CD4-positive, alpha-beta T cell treated with Interleukin-15 for 4 hours (primary cell): ENCODE measurements around the gene HSPG2.
"Not testable (repeated sequence)": the region's sequence is repeated elsewhere in the genome, so short reads cannot be mapped to it uniquely, and the experiment has no call there.

Experiments
- DNase-seq: peaks from one replicate; pipeline ENCODE4 v3.0.0-alpha.2; 2020; ENCODE audit warnings: low spot score

Gene HSPG2

GRCh38 chr1:21783679-21784603 lies 153.2 kb downstream of the HSPG2 start:
- DNase-seq = no peak

DNA sequence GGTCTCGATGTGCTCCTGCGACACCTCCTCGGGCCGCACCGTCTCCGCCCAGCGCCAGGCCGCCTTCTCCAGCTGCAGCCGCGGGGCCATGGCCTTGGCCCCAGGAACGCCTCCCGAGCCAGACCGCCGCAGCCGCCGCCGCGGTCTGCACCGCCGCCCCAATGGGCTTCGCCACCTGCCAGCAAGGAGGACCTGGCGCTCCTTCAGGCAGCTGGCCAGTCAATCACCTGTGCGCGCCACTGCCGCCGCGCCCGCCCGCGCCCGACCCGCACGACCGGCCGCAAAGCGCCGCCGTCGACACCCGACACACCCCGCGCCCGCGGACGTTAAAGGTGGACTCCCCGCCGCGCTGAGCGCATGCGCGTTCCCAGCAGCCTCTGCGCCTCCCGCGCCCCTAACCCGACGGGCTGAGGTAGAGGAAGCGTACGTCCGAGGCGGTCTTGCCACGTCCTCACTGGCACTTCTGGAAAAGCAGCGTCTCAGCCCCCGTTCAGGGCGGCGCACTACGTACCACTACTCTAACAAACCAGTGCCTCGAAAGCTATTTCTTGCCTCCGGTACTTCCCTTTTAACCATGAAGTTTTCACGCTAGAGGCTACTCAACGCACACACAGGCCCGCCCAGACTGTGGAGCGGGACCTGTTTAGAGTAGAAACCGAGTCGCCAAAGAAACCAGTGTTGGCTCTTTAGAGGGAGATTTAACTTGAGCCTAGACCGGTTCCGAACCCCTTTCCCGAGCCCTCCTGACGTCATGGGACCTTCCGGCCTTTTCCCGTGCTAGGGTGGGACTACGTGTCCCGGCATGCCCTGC lies 154.0 kb downstream of the HSPG2 start, which contains the start of gene USP48:
USP48 (minus strand) TSS at position 282 of the 811 bp plus-strand sequence; CDS start at position 90, 192 bp downstream.
- DNase-seq = peak; percentile 97

DNA sequence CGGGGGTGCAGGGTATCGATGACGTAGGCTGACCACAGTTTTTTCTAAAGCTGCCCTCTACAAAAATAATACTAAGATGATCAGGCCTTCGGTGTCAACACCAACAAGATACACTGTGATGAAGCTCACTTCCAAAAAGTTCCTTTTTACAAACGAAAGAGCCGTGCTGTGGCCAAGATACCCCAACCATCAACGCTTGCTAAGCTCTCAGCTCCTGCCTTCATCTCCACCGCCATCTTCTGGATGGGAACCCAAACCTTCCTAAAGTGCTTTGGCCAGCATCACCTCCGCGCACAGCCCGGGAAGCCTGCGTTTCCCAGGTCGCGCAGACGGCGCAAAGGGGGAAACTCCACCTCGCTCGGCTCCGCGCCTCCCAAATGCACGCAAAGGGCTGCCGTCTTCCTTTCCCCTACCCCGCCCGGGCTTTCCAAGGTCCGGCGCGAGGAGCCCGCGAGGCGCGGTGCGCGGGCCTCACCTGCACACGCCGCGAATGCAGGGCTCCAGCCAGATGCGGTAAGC lies 154.7 kb downstream of the HSPG2 start:
- DNase-seq = peak; percentile 39

DNA sequence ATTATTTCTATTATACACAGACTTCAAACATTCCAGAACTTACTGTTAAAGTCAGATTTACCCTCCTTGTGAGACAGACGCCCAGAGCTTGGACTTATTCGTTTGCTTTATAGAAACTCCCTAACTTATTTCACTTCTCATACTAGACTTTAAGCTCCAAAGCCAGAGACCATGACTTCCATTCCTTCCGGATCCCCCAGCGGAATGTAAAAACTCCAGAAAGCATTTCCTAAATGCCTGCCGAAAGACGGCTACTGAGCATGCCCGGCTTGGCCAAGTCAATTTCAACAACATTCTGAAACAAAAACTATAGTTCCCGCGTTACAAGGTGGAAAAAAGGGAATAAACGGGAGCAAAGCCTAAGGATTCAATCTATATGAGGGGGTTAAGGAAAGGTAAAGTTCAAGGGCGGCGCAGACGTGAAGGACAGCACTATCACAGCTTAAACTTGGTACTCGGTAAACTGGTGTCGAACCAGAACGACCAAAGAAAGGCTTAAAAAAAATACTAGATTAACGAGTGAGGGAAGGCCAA lies 155.2 kb downstream of the HSPG2 start:
- DNase-seq = no peak

- peak; percentile 38 for DNase-seq
Measured at GRCh38 chr1:21779613-21780521, 157.2 kb downstream of the HSPG2 start.

- no peak for DNase-seq
Measured at GRCh38 chr1:21778405-21778727, 158.7 kb downstream of the HSPG2 start.

- not testable (repeated sequence) for DNase-seq
Measured at GRCh38 chr1:21776925-21777324, 160.2 kb downstream of the HSPG2 start.

- no peak for DNase-seq
Measured at GRCh38 chr1:21775985-21776562, 161.0 kb downstream of the HSPG2 start.

GRCh38 chr1:21775550-21775914 lies 161.6 kb downstream of the HSPG2 start:
- DNase-seq = no peak

GRCh38 chr1:21774835-21775549 lies 162.1 kb downstream of the HSPG2 start:
- no peak for DNase-seq

DNA sequence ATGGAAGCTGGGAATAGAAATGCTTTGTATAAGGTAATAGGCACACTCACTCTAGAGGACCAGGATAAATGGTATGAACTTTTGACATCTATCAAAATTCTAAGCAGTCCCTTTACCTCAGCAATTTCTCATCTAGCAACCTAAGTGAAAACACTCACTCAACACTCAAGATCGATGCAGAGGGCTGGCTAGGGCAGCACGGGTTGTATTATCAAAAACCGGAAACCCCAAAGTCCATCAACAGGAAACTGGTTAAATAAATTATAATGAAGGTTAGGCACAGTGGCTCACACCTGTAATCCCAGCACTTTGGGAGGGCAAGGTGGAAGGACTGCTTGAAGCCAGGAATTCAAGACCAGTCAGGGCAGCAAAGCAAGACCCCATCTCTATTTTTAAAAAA lies 163.5 kb downstream of the HSPG2 start:
- DNase-seq = peak; percentile 34
